ENCODE data around the gene SOAT2. TPM values are rescaled to one million over a fixed set of nuclear protein-coding genes. Genes with fewer than 3 reads are reported as not detected.
"Not testable (repeated sequence)": the region's sequence is repeated elsewhere in the genome, so short reads cannot be mapped to it uniquely, and the experiment has no call there.

Gene SOAT2
- total RNA-seq, 1 donor from 2014 or later: not detected

GRCh38 chr12:53082637-53083175 lies 20.6 kb upstream of the SOAT2 start:
- no peak for DNase-seq (ENCODE audit: low read depth in 2 of 2)

DNA sequence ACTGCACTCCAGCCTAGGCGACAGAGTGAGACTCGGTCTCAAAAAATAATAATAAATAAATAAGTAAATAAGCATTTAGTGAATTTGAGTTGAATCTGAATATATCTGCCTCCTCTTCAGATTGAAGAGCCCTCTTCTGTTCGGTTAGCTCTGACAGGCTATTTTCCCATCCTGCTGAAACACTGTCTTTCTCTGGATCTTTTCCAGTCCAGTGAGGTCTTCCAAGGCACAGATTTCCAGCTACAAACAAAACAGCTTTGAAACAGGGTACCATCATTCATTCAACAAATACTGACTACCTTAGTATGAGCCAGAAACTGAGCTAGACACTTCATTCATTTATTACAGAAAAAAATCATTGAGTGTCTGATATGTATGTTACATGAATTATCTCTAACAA lies 16.9 kb upstream of the SOAT2 start:
- DNase-seq (ENCODE audit: low read depth in 2 of 2): no peak

DNA sequence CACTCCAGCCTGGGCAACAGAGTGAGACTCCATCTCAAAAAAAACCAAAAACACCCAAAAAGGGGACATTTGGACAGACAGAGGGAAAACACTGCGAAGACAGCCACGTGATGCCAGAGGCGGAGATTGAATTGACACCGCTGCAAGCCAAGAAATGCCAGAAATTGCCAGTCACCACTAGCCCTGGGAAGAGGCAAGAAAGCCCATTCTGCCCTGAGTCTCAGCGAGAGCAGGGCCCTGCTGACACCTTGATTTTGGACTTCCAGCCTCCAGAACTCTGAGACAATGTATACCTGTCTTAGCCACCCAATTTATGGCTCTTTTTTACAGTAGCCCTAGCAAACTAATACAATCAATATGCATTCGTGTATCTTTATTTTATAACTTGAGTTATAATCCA lies 13.2 kb upstream of the SOAT2 start:
- no peak for DNase-seq (ENCODE audit: low read depth in 2 of 2)

DNA sequence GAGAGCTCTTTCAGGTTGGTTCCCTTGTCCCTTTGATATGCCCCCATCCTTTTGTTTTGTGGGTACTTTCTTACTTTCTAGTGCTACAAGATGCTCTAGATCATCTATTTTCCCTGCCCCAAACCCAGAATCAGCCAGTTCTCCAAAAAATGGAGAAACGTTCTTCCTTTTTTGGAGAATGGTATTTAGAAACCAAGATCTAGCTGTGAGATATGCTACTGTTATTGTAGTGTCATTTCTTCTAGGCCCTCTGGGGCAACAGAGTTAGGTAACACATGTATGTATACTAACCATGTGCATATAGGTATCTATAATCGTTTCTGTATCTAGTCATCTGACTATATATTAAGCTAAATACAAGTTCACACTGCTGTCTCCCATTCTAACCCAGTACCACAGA lies 12.7 kb upstream of the SOAT2 start:
- DNase-seq (ENCODE audit: low read depth in 2 of 2): no peak

DNA sequence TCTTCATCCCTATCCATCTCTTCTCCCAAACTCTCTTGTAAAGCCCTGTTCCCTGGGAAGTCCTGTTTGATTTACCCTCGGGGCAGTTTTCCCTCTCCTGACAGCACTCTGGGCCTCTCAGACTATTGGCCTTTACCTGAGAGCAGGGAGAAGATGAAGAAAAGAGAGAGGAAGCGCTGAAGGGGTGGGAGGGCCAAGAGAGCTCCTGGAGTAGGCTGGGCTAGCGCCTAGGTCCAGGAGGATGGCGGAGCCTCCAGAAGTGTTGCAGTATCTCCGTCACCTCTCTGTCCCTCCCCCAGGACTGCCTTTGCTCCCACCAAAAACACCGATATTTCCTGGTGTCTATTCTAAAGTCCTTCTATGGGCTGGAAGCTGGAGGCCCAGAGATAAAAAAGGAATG lies 11.5 kb upstream of the SOAT2 start:
- no peak for DNase-seq (ENCODE audit: low read depth in 2 of 2)

DNA sequence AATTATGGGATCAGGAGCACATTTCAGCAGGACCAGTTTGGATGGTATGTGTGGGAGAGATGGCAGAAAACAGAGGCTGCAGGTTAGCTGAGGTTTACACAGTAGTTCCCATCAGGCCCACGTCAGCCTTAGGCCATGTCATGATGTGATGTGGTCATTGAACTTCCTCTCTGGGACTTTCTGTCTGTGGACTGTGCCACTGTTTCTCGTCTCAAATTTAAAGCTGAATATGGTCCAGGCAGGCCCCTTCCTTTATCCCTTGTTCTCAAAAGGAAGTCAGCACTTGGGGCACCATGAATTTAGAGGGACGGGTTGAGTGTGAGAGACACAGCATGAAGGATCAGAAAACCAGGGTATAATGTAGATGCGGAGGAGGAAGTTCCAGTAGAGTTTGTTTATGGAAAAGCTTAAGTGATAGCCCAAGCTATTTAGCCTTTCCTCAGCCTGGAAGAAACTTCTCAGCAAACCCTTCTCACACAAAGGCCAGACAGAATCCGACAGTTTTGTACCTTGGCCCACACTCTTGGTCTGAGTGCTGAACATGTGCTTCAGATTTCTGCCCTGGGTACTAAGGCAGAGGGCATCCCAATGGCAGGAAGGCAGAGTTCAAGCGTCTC lies 9.4 kb upstream of the SOAT2 start:
- DNase-seq (ENCODE audit: low read depth in 2 of 2): peak in 1 of 2 donors; percentile 36

DNA sequence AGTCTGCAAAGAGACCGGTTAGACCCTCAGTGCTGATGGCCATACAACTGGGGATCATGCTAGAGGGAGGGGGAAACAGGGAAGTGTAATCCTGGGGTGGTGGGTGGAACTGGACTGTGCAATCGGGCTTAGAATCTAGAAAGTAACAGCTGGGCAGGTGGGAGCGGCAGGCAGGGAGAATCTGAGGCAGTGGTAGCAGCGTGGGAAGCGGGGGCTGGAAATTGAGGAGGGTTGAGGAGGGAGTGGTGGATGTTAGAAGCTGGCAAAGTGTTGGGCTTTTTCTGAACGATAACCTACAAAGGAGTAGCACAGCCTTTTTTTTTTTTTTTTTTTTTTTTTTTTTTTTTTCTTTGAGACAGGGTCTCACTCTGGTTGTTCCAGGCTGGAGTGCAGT lies 8.9 kb upstream of the SOAT2 start:
- DNase-seq (ENCODE audit: low read depth in 2 of 2): no peak

- DNase-seq (ENCODE audit: low read depth in 2 of 2): not testable (repeated sequence)
Measured at GRCh38 chr12:53094796-53095595, 8.3 kb upstream of the SOAT2 start.

DNA sequence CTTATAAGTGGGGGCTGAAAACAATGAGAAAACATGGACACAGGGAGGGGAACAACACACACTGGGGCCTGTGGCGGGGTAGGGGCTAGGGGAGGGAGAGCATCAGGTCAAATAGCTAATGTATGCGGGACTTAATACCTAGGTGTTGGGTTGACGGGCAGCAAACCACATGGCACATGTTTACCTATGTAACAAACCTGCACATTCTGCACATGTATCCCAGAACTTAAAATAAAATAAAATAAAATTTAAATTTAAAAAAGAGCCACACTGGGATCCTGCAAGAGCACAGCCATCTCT lies 7.7 kb upstream of the SOAT2 start:
- not testable (repeated sequence) for DNase-seq (ENCODE audit: low read depth in 2 of 2)

DNA sequence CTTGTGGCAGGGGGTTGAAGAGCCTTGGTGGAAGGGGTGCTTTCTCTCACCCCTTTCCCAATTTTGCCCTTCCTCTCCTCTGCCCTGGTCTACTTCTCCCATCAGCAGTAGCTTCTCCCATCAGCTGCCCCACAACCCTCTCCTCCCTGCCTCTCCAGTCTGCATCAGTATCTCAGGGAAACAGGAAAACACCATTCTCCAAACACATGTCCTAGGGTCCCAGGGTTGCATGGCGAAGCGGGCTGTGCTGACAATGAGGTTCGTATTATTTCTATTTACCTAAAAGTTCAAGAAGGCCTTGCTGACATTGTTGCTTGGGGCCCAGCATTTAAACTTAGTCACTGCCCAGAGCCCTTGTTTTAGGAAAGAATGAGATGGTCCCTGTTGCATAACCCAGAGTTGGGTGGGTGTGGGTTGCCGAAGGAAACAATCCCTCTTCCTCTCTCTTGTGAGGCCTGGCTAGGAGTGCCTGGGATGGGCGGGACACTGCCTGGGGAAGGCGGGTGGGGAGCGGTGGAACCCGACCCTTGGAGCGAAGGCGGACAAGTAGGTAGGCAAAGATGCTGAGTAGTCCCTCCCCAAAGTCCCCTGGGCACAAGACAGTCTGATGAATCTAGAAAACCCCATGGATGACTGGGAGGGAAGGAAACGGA lies 7.1 kb upstream of the SOAT2 start:
- peak in 1 of 2 donors; percentile 23 for DNase-seq (ENCODE audit: low read depth in 2 of 2)

DNA sequence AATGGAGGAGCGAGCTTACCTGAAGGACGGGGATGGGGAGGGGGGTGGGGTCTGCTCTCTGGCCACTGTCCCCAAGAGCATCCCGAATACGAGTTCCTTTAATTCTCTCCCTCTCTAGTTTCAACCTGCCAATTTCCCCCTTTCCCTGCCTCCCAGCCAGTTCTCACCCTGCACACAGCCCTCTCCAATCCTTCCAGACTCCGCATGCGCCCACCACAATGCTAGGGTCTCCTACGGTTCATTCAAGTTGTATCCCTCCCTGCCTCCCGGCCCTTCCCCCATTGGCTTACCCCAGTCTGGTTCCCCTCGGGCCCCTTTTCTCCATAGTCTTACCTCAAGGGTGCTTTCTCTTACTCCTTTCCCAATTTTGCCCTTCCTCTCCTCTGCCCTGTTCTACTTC lies 6.5 kb upstream of the SOAT2 start:
- no peak for DNase-seq (ENCODE audit: low read depth in 2 of 2)

GRCh38 chr12:53097207-53097563 lies 6.1 kb upstream of the SOAT2 start:
- DNase-seq (ENCODE audit: low read depth in 2 of 2): peak in 1 of 2 donors; percentile 19

GRCh38 chr12:53097564-53098353 lies 5.5 kb upstream of the SOAT2 start, which contains the start of gene IGFBP6:
IGFBP6 (plus strand) TSS chr12:53097667; CDS start chr12:53097718, 51 bp downstream.
- DNase-seq (ENCODE audit: low read depth in 2 of 2): peak; percentile 31 to 55

- DNase-seq (ENCODE audit: low read depth in 2 of 2): peak in 1 of 2 donors; percentile 67
Measured at GRCh38 chr12:53098354-53098981, 4.8 kb upstream of the SOAT2 start.

DNA sequence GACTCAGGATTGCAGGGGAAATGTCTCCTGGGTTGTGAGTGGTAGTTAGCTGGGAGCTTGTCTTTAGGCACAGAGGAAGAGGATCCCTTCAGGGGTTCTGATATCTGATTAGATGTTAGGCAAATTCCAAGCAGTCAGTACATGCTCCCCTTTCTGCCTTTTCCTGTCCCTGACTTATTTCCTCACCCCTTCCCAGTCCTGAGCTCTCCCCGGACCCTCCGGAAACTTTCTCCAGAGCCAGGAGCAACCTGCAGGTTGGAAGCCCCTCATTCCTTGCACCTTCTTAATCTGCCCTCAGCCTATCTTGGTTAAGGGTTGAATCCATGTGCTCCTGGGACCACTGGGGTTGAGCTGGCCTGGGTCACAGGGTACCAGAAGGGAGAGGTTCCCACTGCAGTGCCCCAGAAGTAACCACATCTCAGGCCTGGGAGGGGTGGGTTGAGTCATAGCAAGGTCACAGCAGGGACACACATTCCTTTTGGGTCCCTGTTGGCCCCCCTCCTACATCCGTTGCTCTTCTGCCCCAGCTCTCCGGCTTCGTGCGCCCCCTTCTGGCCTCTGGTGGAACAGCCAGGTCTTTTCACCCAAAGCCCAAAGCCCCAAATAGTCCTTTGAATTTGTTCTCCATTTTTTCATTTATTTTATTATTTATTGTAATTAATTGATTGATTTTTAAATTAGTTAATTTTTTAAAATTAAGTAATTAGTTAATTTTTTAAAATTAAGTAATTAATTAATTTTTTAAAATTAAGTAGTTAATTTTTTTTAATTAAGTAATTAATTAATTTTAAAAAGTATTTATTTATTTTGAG lies 4.0 kb upstream of the SOAT2 start:
- DNase-seq (ENCODE audit: low read depth in 2 of 2): peak; percentile 83 to 94

DNA sequence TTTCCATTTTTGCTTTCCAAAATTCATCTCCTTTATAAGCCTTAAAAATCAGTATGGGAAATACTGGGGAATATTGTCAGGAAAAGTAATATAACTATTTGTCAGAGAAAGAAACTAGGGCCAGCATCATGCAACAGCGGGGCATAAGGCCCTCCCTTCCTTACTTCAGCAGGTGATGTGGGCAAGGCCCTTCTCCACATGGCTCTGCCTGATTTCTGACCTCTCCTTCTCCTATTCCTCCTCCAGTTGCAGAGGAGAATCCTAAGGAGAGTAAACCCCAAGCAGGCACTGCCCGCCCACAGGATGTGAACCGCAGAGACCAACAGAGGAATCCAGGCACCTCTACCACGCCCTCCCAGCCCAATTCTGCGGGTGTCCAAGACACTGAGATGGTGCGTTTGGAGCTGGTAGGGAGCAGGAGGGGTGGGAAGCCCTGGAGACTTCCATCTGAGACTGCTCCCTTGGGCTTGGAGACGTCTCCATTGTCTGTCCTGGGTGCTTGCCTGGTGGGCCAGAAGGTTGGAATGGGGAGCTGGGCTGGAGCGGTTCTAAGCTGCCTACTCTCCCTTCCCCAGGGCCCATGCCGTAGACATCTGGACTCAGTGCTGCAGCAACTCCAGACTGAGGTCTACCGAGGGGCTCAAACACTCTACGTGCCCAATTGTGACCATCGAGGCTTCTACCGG lies 2.7 kb upstream of the SOAT2 start:
- no peak for DNase-seq (ENCODE audit: low read depth in 2 of 2)

- DNase-seq (ENCODE audit: low read depth in 2 of 2): no peak
Measured at GRCh38 chr12:53101266-53101665, 2.0 kb upstream of the SOAT2 start.

DNA sequence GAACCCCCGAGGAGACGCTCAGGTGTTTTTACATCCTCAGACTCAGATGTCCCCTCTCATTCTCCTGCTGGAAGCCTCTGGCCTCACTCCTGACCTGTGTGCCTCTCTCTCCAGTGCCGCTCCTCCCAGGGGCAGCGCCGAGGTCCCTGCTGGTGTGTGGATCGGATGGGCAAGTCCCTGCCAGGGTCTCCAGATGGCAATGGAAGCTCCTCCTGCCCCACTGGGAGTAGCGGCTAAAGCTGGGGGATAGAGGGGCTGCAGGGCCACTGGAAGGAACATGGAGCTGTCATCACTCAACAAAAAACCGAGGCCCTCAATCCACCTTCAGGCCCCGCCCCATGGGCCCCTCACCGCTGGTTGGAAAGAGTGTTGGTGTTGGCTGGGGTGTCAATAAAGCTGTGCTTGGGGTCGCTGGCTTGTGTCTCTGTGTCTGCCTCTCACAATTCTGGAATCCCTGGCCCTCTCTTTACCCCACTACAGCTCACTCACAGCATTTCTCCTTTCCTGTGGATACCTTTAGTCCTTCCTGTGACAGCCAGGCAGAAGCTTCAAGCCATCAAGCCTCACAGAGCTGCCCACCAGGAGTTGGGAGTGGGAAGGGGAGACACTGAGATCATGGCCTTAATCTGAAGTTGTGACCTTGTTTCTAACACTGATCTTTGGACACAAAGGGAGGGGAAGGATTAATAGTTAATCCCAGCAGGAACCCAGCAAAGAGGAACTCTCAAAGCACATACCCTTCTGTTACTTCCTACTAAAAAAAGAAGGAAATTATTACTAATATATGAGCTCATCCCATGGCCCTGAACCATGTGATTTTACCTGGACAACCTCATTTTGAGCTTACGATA lies 1.1 kb upstream of the SOAT2 start:
- DNase-seq (ENCODE audit: low read depth in 2 of 2): no peak

- DNase-seq (ENCODE audit: low read depth in 2 of 2): peak in 1 of 2 donors; percentile 17
Measured at GRCh38 chr12:53103860-53104305, 597 bp downstream of the SOAT2 start.
